ENCODE measurements around the gene PNPO.
A peak's percentile ranks its signal among the peaks of the same experiment; 100 is the strongest.

Gene PNPO

DNA sequence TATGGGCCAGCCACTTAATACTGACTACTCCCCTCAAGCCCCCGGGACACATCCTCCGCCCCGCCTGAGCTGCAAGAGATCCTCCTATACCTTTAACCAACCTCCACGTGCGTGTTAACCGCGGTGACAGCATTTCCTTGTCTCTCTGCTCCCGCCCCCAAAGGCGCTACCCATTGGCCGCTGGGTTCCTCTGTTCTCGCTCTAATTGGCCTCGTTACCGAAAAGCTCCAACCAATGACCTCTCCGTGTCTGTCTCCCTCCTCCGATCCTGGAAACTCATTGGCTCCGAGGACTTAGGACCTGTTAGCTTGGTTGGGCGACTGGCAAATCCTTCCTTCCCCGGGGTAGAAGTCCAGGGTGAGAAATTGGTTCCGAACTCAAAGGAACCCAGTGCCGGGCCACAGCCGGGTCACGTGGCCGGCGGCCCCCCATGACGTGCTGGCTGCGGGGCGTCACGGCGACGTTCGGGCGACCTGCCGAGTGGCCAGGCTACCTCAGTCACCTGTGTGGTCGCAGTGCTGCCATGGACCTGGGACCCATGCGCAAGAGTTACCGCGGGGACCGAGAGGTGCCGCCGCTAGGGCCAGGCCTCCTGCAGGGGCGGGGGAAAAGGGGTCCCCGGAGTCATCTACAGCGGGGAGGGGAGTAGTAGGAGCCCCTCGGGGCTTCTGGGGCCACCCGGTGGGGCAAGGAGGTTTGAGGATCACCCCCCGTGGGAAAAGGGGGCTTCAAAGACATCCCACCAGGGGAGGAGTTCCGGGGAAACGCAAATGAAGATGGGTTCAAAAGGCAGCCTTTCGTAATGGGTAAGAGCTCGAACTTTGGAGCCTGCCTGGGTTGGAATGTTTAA lies at the start of gene PNPO:
TSS of gene PNPO (plus strand) at position 326 of the 850 bp plus-strand sequence. CDS start at position 431, 105 bp downstream.
- peak; percentile 100 for DNase-seq

DNA sequence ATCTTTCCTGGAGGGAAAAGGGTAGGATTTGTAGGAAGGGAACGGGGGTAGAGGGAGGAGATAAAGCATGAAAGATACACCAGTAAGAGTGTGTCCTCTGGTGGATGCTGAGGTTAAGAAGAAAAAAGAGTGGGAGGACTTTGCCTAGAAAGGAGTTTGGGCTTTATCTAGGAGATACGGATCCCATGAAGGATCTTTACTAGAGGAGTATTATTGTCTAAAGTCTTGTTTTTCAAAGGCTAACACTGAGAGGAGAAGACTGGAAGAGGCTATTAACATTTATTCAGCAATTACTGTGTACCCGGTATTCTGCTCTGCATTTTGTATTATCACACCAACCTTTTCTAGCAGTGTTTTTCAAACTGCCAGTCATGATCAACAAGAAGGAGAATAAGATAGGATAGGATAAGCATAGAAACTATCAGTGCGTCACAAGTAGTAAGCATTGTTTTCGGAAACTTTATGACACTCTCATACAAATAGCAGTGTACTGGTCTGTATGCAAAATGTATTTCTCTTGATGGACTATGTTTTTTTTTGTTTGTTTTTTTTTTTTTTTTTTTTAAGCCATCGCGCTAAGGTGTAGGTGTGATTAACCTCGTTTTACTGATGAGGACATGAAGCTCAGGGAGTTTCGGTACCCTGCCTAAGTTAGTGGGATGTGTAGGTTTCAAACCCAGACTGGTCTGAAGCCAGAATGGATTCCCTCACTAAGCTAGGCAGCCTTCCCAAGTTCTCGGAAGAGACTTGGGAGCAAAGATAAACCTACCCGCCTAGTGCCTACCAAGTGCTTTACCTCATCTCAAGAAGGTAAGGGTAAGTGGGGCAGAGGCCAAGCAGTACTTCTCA lies 46.6 kb upstream of the PNPO start:
- no peak for DNase-seq

DNA sequence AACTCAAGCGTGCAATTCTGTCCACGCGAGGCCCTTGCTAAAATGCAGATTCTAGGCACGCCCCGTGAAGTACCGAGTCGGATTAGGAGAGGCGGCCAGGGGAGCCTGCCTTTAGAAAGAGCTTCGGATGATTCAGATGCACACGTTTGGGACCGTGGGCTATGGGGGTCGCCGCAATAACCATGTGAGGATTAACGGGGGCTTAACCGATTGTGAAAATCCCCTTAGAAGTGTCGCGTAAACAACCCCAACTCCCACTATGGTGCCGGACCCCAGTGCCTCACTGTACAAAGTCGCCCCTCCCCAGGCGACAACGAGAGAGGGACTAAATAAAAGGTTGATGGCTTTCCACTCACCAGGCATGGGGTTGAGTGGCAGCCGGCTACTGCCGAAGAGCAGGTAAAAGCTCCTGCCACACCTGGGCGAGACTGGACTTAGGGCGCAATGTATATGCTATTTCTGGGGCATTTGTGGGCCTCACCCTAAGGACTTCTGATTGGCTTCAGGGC lies 46.0 kb upstream of the PNPO start:
- DNase-seq, result peak; percentile 72

DNA sequence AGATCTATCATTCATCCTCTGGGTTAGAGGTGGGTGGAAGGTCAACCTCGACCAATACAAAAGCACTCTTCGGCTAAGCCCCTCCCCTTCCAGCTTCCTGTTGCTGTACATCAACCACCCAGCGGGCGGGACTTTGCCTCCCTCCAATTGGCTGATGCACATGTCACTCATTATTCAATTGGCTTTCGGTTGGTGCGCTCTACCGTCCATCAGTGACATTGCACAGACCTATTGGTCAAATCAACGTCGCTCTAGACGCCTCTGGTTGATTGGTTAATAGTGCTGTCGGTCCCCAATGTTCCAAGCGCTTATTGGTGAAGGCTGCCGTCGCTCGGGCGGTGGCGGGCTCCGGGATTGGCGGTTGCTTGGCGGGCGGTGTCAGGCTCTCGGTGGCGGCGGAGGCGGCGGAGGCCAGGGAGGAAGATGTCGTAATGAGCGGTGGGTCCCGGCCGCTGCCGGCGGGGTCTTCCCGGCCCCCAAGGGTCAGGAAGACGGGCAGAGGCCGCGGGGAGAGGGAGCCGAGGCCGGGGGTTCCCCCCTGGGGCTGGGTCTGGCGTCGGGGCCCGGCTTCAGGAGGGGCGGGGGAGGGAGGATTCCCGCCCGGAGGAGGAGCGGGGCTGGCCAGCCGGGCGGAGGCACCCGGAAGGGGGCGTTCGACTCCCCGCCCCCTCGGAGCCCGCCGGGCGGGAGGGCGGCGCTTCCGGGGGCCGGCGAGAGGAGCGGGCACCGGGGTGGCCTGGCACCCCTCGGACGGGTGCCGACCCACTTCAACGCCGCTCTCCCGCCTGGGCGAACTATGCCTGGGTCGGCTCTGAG lies 45.3 kb upstream of the PNPO start, which contains the start of gene SP2:
TSS of gene SP2 (plus strand) at position 381 of the 816 bp plus-strand sequence. CDS start at position 432, 51 bp downstream.
- peak; percentile 100 for DNase-seq

DNA sequence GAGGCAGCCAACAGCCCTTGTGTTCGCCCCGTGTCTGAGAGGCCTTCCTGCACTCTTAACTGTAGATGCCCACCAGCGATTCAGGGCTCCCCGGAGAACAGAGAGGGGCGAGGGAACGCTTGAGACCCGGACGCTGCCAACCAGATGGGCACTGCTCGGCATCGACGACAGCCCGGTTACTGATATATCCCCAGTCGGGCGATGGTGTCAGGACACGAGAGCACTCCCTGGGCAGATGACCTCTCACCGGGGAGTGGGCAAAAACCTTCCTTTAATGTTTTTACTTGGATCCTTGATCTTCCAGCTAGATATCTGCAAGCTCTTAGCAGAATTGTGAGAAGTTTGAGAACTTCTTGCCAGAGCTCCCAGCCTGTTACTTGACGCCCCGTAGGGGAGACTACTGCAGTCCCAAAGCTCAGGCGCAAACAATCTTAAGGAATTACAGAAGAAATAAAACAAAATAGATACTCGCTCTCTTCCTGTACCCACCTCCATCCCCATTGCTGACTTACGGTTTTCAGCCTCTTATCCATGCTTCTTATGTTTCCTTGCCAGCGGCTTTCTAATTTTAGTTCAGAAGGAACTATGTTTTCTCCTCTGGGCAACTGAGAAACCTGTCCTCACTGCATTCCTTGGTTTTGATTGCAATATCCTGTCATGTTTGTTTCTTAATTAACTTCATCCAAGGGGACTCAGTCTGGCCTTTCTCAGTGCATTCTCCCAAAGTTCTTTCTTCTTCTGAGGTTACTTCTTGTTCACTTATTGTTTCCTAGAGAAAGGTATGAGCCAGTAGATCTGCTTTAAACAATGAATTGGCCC lies 44.5 kb upstream of the PNPO start:
- DNase-seq, result no peak

DNA sequence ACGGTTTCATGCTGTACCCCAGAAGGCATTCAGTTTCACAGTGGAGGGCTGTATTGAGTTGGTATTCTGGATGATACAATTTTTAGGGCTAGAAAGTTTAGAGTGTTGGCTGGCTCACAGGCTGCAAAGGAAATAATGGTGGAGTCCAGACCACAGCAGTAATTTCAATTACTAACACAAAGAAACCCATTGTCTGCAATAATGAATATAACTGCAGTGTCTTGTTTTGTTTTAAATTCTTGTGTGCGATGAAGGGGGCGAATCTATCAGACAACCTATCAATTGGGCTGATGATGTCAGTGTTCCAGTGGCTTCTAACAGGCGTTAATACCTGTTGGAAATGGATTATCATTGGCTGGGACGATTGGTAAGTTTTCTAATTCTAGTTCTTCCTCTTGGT lies 43.8 kb upstream of the PNPO start:
- no peak for DNase-seq

DNA sequence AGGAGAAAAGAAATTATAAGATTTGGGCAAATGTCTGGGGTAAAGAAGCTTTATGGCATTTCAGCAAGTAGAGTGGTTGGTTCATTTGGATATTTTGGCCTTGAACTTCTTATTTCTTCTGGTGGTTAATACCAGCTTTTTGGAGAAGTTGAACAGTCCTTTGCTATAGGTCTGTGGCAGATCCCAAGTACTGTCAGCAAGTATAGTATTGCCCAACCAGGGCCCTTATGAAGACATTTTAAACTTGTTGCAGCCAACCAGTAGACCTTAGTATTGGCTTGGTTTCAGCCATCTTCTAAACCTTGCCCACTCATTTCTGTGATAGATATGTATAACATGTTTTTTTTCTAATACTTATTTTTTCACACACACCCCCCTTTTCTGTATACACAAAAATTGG lies 43.1 kb upstream of the PNPO start:
- DNase-seq, result no peak

DNA sequence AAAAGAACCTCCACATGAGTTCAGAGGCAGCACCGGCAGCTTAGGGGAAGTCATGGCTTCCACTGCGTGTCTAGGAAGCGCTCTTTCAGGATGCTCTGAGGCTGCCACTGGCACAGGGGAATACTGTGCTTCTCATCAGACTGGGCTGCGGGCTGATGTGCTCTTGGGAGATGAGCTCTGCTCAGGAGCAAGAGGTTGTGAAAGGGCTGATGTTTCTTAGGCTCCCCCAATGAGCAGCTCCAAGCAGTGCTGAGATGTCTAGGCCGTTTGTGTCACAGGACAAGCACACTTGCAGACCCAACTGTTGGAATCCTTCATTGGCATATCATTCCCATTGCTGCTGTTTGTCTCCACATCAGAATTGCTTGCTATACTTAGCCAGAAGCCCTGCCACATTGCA lies 41.7 kb upstream of the PNPO start:
- no peak for DNase-seq

DNA sequence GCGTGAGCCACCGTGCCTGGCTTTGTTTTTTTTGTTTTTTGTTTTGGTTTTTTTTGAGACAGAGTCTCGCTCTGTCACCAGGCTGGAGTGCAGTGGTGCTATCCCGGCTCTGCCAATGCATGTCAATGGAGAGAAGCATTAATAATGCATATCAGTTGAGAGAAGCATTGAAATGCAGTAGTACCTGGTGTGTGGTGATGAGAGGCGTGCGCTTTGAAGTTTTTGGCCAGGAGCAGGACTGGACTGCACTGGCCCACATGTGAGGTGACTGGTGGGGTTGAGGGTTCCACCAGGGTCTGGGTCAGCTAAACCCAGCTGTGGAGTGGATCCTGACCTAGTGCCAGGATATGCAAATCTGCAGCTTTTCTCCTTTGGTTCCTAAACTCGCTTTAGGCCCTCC lies 39.9 kb upstream of the PNPO start:
- no peak for DNase-seq

DNA sequence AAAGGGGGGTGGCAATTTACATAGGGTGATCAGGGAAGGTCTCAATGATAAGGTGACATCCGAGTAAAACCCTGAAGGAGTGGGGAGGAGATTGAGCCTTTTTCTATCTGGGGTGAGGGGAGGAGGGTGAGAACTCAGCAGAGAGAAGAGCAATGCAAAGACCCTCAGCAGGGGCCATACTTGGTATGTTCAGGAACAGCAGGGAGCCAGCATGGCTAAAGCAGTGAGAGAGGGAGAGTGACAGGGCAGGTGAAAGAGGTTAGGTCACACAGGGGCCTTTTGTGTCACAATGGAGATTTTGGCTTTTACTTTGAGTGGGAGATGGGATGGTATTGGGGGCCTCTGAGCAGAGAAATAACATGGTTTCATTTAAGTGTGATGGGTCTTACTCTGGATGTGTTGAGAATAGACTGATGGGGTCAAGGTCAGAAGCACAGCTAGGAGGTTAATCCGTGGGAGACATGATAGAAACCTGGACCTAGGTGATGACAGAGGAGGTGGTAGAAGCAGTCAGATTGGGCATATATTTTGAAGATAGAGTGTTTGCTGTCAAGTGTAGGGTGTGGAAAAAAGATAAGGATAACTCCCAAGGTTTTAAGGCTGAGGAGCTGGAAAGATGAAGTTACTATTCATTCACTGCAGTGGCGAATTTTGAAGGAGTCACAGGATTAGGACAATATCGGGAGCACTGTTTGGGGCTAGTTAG lies 39.2 kb upstream of the PNPO start:
- DNase-seq, result no peak

DNA sequence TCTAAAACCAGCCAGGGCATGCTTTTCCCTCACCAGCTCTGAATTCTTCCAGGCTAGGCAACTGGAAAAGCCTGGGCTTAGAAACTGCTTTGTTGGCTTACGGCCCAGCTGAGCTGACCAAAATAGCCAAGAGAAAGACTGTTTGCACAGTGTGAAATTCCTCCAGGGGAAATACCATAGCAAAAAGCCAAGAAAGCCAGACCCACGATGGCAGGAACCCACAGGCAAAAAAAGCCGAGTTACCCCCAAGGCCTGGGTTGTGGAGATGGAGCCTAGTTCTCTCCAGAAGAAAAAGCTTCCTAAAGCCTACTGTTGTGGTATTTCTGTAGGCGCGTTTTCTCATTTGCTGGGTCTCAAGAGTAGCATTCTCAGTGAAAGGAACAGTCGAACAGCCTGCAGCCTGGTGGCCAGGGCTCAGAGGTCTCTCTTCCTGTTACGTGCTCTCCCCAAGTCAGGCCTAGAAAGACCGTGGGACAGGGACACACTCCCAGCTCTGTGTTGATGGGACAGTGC lies 36.1 kb upstream of the PNPO start:
- DNase-seq, result no peak

DNA sequence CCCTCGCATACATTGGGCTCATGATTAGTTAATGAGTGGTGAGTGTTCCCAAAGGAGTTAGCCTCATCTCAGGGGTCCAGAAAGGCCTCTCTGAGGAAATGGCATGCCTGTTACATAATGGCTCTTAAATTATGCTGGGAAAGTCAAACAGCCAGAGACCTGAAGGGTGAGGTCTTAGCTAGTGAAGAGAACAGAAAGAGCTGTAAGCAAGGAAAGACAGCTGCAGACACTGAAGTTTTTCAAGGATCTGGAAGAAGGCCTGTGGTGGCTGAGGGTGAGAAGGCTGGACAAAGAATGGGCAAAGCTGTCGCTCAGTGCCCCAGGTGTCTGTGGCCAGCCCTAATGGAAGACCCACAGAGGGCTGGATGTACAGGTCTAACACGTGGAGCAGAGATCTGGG lies 34.9 kb upstream of the PNPO start:
- peak; percentile 38 for DNase-seq

DNA sequence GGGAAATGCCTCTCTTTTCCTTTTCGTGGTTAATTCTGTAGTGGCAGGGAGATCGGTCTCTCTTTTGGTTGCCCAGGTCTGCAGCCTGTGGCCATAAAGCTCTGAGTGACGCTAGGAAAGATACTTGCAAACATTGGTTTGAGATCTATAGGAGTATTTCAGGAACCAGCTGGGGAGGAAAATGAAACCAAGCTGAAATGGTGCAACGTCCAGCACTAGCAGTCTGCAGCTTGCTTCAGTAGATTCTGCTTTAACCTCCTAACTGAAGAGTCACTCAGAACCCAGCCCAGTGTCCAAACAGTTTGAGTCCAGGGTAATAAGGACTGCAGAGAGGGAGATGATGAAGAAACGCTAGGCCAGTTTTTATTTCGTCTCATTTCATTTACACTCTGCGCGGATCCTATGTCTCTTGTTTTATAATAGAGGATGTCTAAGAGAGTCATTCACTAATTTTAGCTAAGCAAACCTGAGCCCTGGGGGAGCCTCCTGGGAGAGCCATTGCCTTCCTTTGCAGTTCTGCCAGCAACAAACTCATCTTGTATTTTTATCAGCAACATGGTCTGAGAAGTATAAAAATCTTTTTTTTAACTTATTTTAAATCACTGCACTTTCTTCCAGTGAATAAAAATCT lies 33.3 kb upstream of the PNPO start:
- no peak for DNase-seq

DNA sequence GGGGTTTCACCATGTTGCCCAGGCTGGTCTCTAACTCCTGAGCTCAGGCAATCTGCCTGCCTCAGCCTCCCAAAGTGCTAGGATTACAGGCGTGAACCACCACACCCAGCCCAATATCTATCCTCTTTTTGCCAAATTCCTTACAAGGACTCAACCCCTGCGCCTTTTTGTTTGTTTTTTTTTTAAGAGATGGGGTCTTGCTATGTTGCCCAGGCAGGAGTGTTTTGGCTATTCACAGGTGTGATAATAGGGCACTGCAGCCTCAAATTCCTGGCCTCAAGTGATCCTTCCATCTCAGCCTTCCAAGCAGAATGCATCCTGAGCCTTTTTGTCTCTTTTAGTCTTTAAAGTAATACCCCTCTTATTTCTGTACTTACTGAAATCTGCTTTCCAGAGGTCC lies 28.3 kb upstream of the PNPO start:
- DNase-seq, result no peak

DNA sequence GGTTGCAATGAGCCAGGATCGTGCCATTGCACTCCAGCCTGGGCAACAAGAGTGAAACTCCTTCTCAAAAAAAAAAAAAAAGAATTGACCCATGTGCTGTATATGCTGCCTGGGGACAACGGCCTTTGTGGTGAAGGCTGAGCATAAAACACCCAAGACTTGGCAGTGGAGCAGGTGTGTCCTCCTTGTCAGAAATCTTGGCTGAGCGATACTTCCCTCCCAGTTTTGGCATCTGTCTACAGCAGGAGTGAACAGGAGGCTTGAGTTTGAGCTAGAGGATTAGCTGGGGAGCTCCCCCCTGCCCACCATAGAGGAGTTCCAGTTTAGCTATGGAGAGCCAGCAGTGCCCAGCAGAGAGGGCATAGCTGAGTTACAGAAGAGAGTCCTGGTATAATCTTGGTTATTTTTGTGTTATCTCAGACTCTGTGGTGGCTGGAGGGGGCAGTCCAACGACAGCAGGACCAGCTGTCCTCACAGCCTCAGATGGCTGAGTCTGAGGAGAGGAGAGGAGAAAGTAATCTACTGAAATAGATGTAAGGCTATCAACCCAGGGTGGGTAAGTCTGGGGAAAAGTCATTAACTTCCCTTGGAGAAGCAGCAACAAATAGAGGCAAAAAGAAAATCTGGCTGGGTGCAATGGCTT lies 26.9 kb upstream of the PNPO start:
- DNase-seq, result no peak

DNA sequence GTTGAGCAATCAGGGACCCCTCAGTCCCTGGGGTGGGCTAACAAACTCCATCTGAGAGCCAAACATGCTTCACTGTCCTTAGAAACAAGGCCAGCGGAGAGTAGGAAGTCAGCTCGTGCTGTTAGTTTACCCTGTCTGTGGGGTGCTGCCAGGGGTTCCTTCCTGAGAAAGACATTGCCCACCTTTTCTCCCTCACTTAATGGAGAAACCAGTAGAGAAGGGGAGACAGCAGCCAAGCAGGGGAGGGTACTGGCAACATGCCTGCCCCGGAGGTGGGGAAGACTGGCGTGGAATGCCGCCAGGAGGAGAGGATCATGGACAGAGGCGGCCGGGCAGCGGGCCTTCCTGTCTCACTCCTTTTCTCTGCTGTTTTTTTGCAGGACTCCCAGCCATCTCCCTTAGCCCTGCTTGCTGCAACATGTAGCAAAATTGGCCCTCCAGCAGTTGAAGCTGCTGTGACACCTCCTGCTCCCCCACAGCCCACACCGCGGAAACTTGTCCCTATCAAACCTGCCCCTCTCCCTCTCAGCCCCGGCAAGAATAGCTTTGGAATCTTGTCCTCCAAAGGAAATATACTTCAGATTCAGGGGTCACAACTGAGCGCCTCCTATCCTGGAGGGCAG lies 25.5 kb upstream of the PNPO start:
- no peak for DNase-seq

DNA sequence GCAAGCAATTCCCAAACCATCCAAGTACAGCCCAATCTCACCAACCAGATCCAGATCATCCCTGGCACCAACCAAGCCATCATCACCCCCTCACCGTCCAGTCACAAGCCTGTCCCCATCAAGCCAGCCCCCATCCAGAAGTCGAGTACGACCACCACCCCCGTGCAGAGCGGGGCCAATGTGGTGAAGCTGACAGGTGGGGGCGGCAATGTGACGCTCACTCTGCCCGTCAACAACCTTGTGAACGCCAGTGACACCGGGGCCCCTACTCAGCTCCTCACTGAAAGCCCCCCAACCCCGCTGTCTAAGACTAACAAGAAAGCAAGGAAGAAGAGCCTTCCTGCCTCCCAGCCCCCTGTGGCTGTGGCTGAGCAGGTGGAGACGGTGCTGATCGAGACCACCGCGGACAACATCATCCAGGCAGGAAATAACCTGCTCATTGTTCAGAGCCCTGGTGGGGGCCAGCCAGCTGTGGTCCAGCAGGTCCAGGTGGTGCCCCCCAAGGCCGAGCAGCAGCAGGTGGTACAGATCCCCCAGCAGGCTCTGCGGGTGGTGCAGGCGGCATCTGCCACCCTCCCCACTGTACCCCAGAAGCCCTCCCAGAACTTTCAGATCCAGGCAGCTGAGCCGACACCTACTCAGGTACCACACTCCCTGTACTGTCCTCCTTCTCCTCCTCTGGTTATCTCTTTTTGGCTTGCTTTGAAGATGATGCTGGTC lies 24.7 kb upstream of the PNPO start:
- DNase-seq, result no peak

DNA sequence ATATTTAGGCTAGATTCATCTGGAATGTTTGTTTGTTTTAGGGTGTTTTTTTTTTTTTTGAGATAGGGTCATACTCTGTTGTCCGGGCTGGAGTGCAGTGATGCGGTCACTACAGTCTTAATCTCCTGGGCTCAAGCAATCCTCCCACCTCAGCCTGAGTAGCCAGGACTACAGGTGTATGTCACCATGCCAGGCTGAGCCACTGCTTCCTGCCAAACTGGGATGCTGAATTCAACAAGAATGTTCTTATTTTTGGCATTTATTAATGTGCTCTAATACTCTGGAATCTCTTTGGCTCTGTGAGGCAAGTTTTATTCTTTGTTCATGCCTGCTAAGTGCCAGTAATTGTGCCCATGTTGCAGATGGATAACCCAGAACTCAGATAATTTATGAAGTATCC lies 23.8 kb upstream of the PNPO start:
- DNase-seq, result no peak

DNA sequence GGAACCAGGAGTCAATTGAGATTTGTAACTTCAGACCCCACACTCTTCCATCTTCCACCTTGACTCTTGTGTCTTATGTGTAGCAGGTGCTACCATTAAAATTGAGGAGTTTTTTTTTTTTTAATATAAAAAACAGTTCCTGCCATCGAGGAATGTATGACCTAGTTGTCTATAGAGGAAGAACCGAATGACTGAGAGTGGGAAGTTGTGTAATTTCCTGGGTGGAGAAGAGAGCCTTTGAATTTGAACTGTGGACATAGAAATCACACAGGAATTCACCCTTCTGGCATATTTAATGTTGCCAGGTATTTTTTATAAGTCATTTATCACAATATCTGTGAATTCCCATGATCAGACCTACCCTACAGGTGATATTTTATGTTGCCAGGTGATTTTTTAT lies 23.4 kb upstream of the PNPO start:
- no peak for DNase-seq
